PFSK-1 (cell line): ENCODE data around the gene CDCA8.

Experiments used
- FOXP2 ChIP-seq: optimal IDR thresholded peaks from 2 replicates; pipeline ENCODE3; 2011; ENCODE audit warnings: borderline replicate concordance, control low read depth, inconsistent platforms; ENCODE audit not compliant: insufficient read depth; ENCODE audit errors: extremely low read length, extremely low read depth
- POLR2AphosphoS5 ChIP-seq: IDR thresholded peaks from 2 replicates; pipeline ENCODE4 v1.6.1; 2012; ENCODE audit warnings: low read depth, mild to moderate bottlenecking, control low read depth, low read length, moderate library complexity
- REST ChIP-seq, 2 experiments: IDR thresholded peaks; 2 replicates each; pipeline versions ENCODE4 v1.6.1 to v1.8.0; 2011 to 2012; ENCODE audit warnings: low read depth in 2 of 2, low read length in 2 of 2, control low read depth in 1 of 2, inconsistent platforms in 1 of 2, mild to moderate bottlenecking in 1 of 2, moderate library complexity in 1 of 2; ENCODE audit not compliant: insufficient read depth in 1 of 2
- SIN3A ChIP-seq: IDR thresholded peaks from 2 replicates; pipeline ENCODE4 v1.6.1; 2012; ENCODE audit warnings: mild to moderate bottlenecking, low read length, moderate library complexity, borderline replicate concordance; ENCODE audit not compliant: insufficient read depth
- TAF1 ChIP-seq: IDR thresholded peaks from 2 replicates; pipeline ENCODE4 v1.6.1; 2012; ENCODE audit warnings: low read length, control low read depth, borderline replicate concordance; ENCODE audit not compliant: insufficient read depth

DNA sequence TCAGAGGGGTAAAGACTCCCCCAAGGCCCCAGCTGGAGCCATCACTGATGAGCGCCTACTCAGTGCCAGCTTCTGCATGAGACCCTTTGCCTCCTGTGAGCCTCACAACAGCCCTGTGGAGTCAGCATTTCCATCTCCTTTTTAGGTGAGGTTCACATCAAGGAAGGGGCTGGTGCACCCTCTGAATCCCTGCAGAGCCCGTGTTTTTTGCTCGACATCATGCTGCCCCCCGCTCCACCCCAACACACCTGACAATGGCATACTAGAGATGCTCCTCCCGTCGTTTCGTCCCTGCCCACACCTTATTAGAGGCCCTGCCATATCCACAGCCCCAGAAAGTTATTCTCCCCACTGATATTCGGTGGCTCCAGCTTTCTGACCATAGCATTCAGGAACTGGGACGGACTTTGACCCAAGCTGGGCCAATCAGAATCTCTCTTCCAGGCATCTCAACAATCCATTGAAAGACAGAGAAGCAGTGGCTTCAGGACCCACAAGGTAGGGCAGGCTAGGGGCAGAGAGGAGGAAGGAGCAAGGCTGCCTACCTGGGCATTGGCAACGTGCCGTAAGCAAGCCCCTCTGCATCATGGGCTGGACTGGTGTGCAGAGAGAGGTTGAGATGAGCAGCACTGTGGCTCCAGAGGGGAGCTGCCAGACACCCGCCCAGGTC is 39.9 kb downstream of the CDCA8 start:
- TF ChIP-seq SIN3A = no peak
- no peak for TF ChIP-seq REST (IDR thresholded peaks at IDR 0.05; ENCODE audit: insufficient read depth in 1 of 2, low read depth in 2 of 2, low read length in 2 of 2)
- TF ChIP-seq POLR2AphosphoS5 = no peak
- no peak for TF ChIP-seq TAF1
- TF ChIP-seq FOXP2 = no peak
